Endothelial cell of umbilical vein (primary cell): Measurements from ENCODE around the gene CCDC30. TPM values are rescaled to one million over a fixed set of nuclear protein-coding genes. Genes with fewer than 3 reads are reported as not detected.

Experiments
- BruUV-seq: library from RNA; stranded (reverse); fragments of 400-500 nt; replicated peaks from 2 replicates; lab custom pipeline; 2021; lab: Mats Ljungman, UMichigan
- CTCF ChIA-PET: fragments of 300-600, 350-600 bp; sonication (Branson Sonifier 250); formaldehyde crosslinking; loops from one replicate; lab custom pipeline; 2021; ENCODE audit warnings: antibody characterized with exemption, inconsistent platforms; lab: Charles Lee
- POLR2A ChIA-PET: fragments of 300-600, 350-600 bp; sonication (Branson Sonifier 250); formaldehyde crosslinking; loops from one replicate; lab custom pipeline; 2021; ENCODE audit warnings: antibody characterized with exemption, inconsistent platforms; lab: Charles Lee
- DNase-seq: peaks from one replicate; pipeline ENCODE4 v3.0.0-alpha.2; 2011; ENCODE audit warnings: low read depth, low spot score
- FAIRE-seq: peaks from 2 replicates; lab custom pipeline; 2011; peaks lifted over from hg19 to GRCh38; lab: Jason Lieb, UNC
- H2AFZ ChIP-seq: 2 replicates; pipeline ENCODE4 v1.6.0; 2012; ENCODE audit warnings: low read depth, low read length, control low read depth, inconsistent platforms
- H3K27ac ChIP-seq: 2 replicates; pipeline ENCODE4 v1.5.1; 2011; ENCODE audit warnings: low read depth, mild to moderate bottlenecking, control low read depth, low read length, moderate library complexity; ENCODE audit not compliant: insufficient read depth
- H3K27me3 ChIP-seq, 2 experiments: 2 replicates each; pipeline versions ENCODE4 v1.6.0 to v1.6.1; 2011; ENCODE audit warnings: low read length in 2 of 2, mixed read lengths in 1 of 2; ENCODE audit not compliant: control insufficient read depth in 2 of 2, insufficient read depth in 2 of 2
- H3K36me3 ChIP-seq, 2 experiments: 2 replicates in 1 of 2; 3 replicates in 1 of 2; pipeline ENCODE4 v1.5.1; 2011; ENCODE audit warnings: low read length in 2 of 2, mild to moderate bottlenecking in 1 of 2, moderate library complexity in 1 of 2; ENCODE audit not compliant: control insufficient read depth in 2 of 2, insufficient read depth in 2 of 2; ENCODE audit errors: extremely low read depth in 1 of 2
- H3K4me1 ChIP-seq: 3 replicates; pipeline ENCODE4 v1.5.1; 2011; ENCODE audit warnings: mild to moderate bottlenecking, low read length; ENCODE audit not compliant: control insufficient read depth, insufficient read depth; ENCODE audit errors: extremely low read depth
- H3K4me2 ChIP-seq: 2 replicates; pipeline ENCODE4 v1.6.1; 2011; ENCODE audit warnings: low read length, control low read depth, mixed read lengths; ENCODE audit not compliant: insufficient read depth
- H3K4me3 ChIP-seq, 3 experiments: fragments of 200-600 bp in 1 of 3; sonication (generic), shearing (Covaris generic) in 1 of 3; replicated peaks in 1 of 3; 2 replicates each; pipeline ENCODE4 v1.5.1; 2011 to 2016; ENCODE audit warnings: control low read depth in 3 of 3, low read length in 3 of 3, mild to moderate bottlenecking in 2 of 3, inconsistent platforms in 1 of 3, low read depth in 1 of 3, moderate library complexity in 1 of 3; ENCODE audit not compliant: insufficient read depth in 1 of 3
- H3K79me2 ChIP-seq: 2 replicates; pipeline ENCODE4 v1.6.0; 2012; ENCODE audit warnings: low read length, inconsistent platforms; ENCODE audit not compliant: control insufficient read depth, insufficient read depth
- H3K9ac ChIP-seq: replicated peaks from 2 replicates; pipeline ENCODE3; 2011; ENCODE audit warnings: low read length, control low read depth; ENCODE audit not compliant: insufficient read depth; ENCODE audit errors: extremely low read depth
- H3K9me1 ChIP-seq: replicated peaks from 3 replicates; pipeline ENCODE4 v1.6.0; 2011; ENCODE audit warnings: mild to moderate bottlenecking, low read length; ENCODE audit not compliant: control insufficient read depth, insufficient read depth; ENCODE audit errors: extremely low read depth
- H3K9me3 ChIP-seq: replicated peaks from 2 replicates; pipeline ENCODE4 v1.5.1; 2012; ENCODE audit warnings: low read length, inconsistent platforms; ENCODE audit not compliant: control insufficient read depth, insufficient read depth
- H4K20me1 ChIP-seq: replicated peaks from 2 replicates; pipeline ENCODE3; 2011; ENCODE audit warnings: mild to moderate bottlenecking, low read length; ENCODE audit not compliant: control insufficient read depth, insufficient read depth; ENCODE audit errors: extremely low read depth
- CTCF ChIP-seq, 2 donors: IDR thresholded peaks; 1 replicate in 1 of 2; 2 replicates in 1 of 2; pipeline ENCODE4 v1.5.1; 2011; ENCODE audit warnings: low read length in 2 of 2, mild to moderate bottlenecking in 2 of 2, moderate library complexity in 2 of 2, control low read depth in 1 of 2, inconsistent platforms in 1 of 2, low read depth in 1 of 2; ENCODE audit not compliant: insufficient read depth in 1 of 2; ENCODE audit errors: extremely low read depth in 1 of 2
- EZH2 ChIP-seq: IDR thresholded peaks from 2 replicates; pipeline ENCODE4 v1.6.1; 2012; ENCODE audit warnings: borderline replicate concordance, low read depth, mild to moderate bottlenecking, moderate library complexity, low read length, inconsistent platforms; ENCODE audit not compliant: severe bottlenecking
- FOS ChIP-seq: IDR thresholded peaks from 2 replicates; pipeline ENCODE4 v1.6.1; 2011; ENCODE audit warnings: mild to moderate bottlenecking, low read length, moderate library complexity, borderline replicate concordance; ENCODE audit not compliant: insufficient read depth
- GATA2 ChIP-seq: IDR thresholded peaks from 2 replicates; pipeline ENCODE4 v1.7.0; 2011; ENCODE audit warnings: low read depth, mild to moderate bottlenecking, moderate library complexity, mixed read lengths, low read length; ENCODE audit not compliant: insufficient read length, insufficient read depth
- JUN ChIP-seq: IDR thresholded peaks from 2 replicates; pipeline ENCODE4 v1.6.1; 2011; ENCODE audit warnings: borderline replicate concordance, low read depth; ENCODE audit not compliant: insufficient read length, insufficient read depth
- MYC ChIP-seq: IDR thresholded peaks from one replicate; pipeline ENCODE4 v1.6.1; 2011; ENCODE audit warnings: mild to moderate bottlenecking, low read depth, low read length
- POLR2A ChIP-seq: IDR thresholded peaks from 2 replicates; pipeline ENCODE4 v1.6.1; 2012; ENCODE audit warnings: low read depth, mild to moderate bottlenecking, control low read depth, low read length
- POLR2AphosphoS5 ChIP-seq: IDR thresholded peaks from 2 replicates; pipeline ENCODE4 v1.6.1; 2012; ENCODE audit warnings: low read depth, mild to moderate bottlenecking, control low read depth, low read length, moderate library complexity; ENCODE audit not compliant: insufficient read depth
- dilution Hi-C: fragments of 300-500 bp; cut with MboI; formaldehyde crosslinking; loops from one replicate; pipeline ENCODE4 v1.15.0; 2019; ENCODE audit warnings: low sequenced_read_pairs; ENCODE audit not compliant: extremely low pct_ligation_motif_present
- intact Hi-C: fragments of 100-400 bp; cut with micrococcal nuclease; formaldehyde crosslinking; loops from one replicate; pipeline ENCODE4 v1.10.0; 2022
- polyA plus RNA-seq, 4 experiments: library from polyadenylated mRNA; depleted of rRNA in 3 of 4; stranded (reverse) in 3 of 4; unstranded in 1 of 4; fragments of >200 nt; gene quantifications; 2 replicates each; pipeline versions ENCODE4 v1.2.1 to v1.2.3, GENCODE V29; 2011 to 2012; ENCODE audit warnings: missing spikeins in 1 of 4
- total RNA-seq: library from RNA; stranded (reverse); gene quantifications from 2 replicates; pipeline ENCODE4 v1.2.3, GENCODE V29; 2021
- TF ChIP-seq, protein P1 (sequence below): IDR thresholded peaks from 2 replicates; pipeline ENCODE4 v1.6.1; 2011; ENCODE audit not compliant: insufficient read depth, insufficient read length

CCDC30 gene
- total and polyA plus RNA-seq, 2 donors (not counting 3 experiments of a cell fraction or from before 2014, with no cell fraction given), result 0.19 to 2.9 TPM

- dilution Hi-C loops (no loop called here), intact Hi-C loops (no loop called here)
- H3K4me3 ChIP-seq, result no peak overlapping the region
- no peak for FAIRE-seq
- H3K9ac ChIP-seq, result no peak overlapping the region
- no peak for DNase-seq
- H3K9me1 ChIP-seq, result no peaks in the 10 kb centered on the region
- no peaks in the 10 kb centered on the region for H3K79me2 ChIP-seq
- no peaks in the 10 kb centered on the region for H4K20me1 ChIP-seq
- no peak overlapping the region for H2AFZ ChIP-seq
- no peaks in the 10 kb centered on the region for H3K36me3 ChIP-seq
- CTCF ChIA-PET, result no interaction called here
- no TSS peak for BruUV-seq
- no peaks in the 10 kb centered on the region for H3K4me1 ChIP-seq
- H3K27ac ChIP-seq, result no peak overlapping the region
- TF ChIP-seq EZH2 (no peak), POLR2AphosphoS5 (no peak), POLR2A (no peak), MYC (no peak), JUN (no peak), FOS (no peak), CTCF (IDR thresholded peaks at IDR 0.05; ENCODE audit: extremely low read depth in 1 of 2, insufficient read depth in 1 of 2, low read depth in 1 of 2, low read length in 2 of 2) (no peak), GATA2 (no peak)
- TF ChIP-seq, protein P1, sequence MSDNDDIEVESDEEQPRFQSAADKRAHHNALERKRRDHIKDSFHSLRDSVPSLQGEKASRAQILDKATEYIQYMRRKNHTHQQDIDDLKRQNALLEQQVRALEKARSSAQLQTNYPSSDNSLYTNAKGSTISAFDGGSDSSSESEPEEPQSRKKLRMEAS, result no peak
- no peak overlapping the region for H3K4me2 ChIP-seq
- POLR2A ChIA-PET, result no interaction called here
- no peaks in the 10 kb centered on the region for H3K9me3 ChIP-seq
- H3K27me3 ChIP-seq, result peaks cover 0 to 7% of the 10 kb centered on the region in 2 experiments
Measured at GRCh38 chr1:42618866-42619265, 155.8 kb downstream of the CCDC30 start.
